Endothelial cell of hepatic sinusoid (primary cell): ENCODE data around the gene MLC1.

Experiments
- in situ Hi-C: cut with HindIII; loops from 2 replicates; pipeline ENCODE4 v1.10.0; 2017; ENCODE audit warnings: low sequenced_read_pairs

MLC1 gene

GRCh38 chr22:50016988-50017700, 68.1 kb downstream of the MLC1 start:
- in situ Hi-C loops = no loop called here

GRCh38 chr22:50016308-50016987, 68.8 kb downstream of the MLC1 start:
- in situ Hi-C loops = no loop called here

DNA sequence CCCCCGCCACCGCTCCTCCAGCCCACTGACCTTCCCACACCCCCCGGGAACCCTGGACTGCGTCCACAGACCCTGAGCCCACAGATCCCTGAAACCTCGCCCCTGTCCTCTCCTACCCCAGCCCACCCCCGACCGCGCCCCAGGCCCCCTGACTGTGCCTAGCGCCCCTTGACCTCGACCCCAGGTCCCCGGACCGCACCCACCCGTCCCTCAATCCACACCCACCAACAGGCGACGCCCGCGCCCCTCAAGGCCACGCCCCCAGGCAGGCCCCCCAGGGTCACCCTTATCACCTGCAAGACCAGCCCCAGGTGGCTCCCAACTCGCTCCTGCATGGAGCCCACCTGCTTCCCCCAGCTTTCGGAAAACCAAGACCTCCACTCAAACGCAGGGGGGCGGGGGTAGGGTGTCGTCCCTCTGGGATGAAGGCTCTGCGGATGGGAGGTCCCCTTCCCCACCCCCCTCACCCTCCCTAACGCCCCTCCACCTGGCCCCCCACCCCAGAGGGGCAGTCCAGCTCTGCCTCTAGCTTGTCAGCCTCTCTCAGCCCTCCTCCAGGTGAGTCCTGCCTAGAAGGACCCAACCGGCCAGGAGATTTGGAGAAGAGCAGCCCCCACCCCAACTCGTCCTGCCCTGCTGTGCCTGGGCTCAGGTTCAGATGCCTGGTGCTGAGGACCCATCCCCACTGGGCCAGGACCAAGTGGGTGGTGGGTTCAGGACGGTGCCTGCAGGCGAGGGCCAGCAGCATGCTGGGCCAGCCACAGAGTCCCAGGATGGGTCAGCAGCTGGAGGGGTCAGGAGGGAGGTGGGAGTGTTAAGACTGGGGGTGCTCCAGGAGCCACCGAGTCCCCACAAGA, 69.5 kb downstream of the MLC1 start:
- in situ Hi-C loops = no loop called here

- in situ Hi-C loops = no loop called here
These were observed 70.4 kb downstream of the MLC1 start for GRCh38 chr22:50014655-50015401.

GRCh38 chr22:50014053-50014501, 71.1 kb downstream of the MLC1 start:
- in situ Hi-C loops = no loop called here

- in situ Hi-C loops = no loop called here
These were observed 72.7 kb downstream of the MLC1 start, which contains the start of gene IL17REL for GRCh38 chr22:50012211-50013181. TSS of gene IL17REL (minus strand) at chr22:50012765. CDS start at chr22:50012646, 119 bp downstream.

DNA sequence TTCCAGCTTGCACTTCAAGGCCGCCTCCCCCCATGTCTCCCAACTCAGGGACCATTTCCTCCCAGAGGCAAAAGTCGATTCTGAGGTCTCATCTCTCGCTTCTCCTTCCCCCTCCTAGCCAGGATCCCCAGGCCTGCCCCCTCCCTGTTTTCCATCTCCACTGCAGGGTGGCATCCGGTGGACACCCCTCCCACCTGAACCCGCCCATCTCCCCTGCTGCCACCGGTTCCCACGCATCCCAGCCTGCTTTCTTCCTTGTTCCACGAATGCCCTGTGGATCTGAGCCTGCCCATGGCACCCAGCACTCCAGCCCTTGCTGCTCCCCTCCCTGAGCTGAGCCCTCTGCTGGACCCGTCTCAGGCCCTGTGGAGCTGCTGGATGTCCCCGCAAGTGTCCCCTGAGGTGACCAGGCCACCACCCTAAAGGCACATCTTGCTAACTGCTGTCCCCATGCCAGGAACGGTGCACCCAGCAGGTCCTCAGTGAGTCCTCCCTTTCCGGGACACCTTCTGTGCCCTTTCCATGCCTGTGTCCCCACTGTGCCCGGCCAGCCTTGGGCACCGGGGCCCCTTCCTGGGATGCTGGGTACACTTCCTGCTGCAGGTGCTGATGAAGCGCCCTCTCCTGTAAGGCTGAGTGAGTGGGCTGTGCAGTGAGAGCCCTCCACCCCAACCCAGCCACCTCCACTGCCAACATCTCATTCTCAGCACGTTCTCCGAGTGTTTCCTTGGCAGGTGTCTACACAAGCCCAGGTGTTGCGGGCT, 73.6 kb downstream of the MLC1 start:
- in situ Hi-C loops = no loop called here

DNA sequence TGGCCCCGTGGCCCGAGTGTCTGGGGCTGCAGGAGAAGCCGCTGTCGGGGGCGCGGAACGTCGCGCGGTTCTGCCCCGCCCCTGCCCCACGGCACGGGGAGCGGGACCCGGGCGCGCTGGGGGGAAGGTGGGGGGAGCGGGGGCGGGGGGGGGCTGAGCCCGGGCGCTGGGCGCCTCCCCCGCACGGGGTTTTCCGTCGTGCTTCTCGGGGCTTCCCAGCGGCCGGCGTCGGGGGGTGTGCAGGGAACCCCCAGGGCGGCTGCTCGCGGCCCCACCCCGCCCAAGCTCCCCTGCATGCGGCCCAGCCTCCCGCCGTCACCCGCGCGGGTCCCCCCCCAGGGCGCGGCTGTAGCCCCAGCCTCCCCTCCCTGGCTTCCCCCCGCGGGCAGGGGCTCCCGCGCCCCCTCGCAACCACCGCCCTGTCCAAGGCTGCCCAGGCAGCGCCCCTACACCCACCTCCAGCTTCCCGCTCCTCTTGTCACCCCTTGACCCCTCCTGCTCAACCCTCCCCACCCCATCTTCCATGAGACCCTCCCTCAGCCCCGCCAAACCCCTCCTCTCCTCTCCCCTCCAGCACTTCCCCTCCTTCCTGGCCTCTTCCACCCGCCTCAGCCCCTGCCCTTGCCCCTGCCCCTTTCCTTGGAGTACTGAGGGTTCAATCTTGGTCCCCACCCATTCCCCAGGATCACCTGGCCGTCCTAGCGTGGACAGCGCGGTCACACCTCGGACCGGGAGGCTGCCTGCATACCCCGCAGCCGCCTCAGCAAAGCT, 74.4 kb downstream of the MLC1 start:
- in situ Hi-C loops = no loop called here

DNA sequence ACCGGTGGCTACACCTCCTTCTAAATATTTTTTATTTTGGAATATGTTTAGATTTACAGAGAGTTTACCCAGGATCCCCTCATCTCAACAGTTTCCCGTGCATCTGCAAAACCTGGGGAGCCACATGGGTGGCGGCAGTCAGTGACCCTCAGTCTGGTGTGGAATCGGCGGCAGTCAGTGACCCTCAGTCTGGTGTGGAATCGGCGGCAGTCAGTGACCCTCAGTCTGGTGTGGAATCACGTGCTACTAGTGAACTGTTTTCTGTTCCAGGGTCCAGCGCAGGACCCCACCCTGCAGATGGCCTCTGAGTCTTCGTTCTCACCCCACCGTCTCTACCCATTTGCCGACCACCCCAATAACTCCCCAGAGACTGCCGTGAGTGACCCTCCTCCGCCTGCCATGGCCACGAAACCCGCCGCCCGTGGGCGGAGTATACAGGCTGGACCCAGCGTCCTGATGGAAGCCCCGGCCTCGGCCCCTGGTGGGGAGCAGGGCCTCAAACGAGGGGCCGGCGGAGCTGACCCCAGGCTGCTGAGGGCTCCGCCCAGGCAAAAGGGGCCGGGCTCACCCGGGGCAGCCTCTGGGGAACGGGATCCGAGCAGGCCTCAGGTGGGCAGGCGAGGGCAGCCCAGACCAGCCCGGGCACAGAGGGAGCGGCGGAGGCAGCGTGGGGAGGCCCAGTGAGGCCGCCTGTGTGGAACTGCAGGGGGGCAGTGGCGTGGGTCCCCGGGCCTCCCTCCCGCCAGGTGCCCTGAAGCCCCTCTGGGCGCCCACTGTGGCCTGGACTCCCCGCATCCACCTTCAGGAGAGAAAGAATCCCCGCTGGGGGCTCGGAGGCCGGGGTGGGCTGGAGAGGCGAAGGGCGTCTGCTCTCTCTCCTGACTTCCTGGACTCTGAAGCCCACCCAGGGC, 75.2 kb downstream of the MLC1 start:
- in situ Hi-C loops = loop anchor here (5.0 kb wide), 1 partner anchor 88 kb away; no protein-coding TSS in a partner anchor
